Endodermal cell (in vitro differentiated cells): ENCODE data around the gene FAM118A. TPM values are rescaled to one million over a fixed set of nuclear protein-coding genes. Genes with fewer than 3 reads are reported as not detected.
A peak's percentile ranks its signal among the peaks of the same experiment; 100 is the strongest.

Experiments
- DNase-seq: peaks from one replicate; pipeline ENCODE4 v3.0.0-alpha.2; 2017
- H3K27ac ChIP-seq: 2 replicates; pipeline ENCODE4 v1.5.1; 2013; ENCODE audit warnings: mild to moderate bottlenecking, low read depth, low read length, moderate library complexity
- H3K27me3 ChIP-seq: 2 replicates; pipeline ENCODE4 v1.6.1; 2013; ENCODE audit warnings: mild to moderate bottlenecking, low read length, moderate library complexity; ENCODE audit not compliant: insufficient read depth, control insufficient read depth, poor library complexity, severe bottlenecking
- H3K36me3 ChIP-seq: 2 replicates; pipeline ENCODE4 v1.7.0; 2013; ENCODE audit warnings: mild to moderate bottlenecking, low read length, moderate library complexity; ENCODE audit not compliant: control insufficient read depth, insufficient read depth
- H3K4me1 ChIP-seq: one replicate; pipeline ENCODE4 v1.7.0; 2013; ENCODE audit warnings: low read length; ENCODE audit not compliant: control insufficient read depth, insufficient read depth
- H3K4me3 ChIP-seq: 2 replicates; pipeline ENCODE4 v1.5.1; 2013; ENCODE audit warnings: mild to moderate bottlenecking, low read length, moderate library complexity
- H3K9ac ChIP-seq: 2 replicates; pipeline ENCODE4 v1.6.1; 2013; ENCODE audit warnings: mild to moderate bottlenecking, low read length, moderate library complexity; ENCODE audit not compliant: poor library complexity, severe bottlenecking; ENCODE audit errors: extremely low read depth
- H3K9me3 ChIP-seq: 2 replicates; pipeline ENCODE4 v1.6.1; 2013; ENCODE audit warnings: mild to moderate bottlenecking, low read length, moderate library complexity; ENCODE audit not compliant: control insufficient read depth
- H3K27ac Mint-ChIP-seq: 2 replicates; pipeline ENCODE4 v1.8.0; 2020; ENCODE audit warnings: mixed read lengths
- H3K27me3 Mint-ChIP-seq: 2 replicates; pipeline ENCODE4 v1.8.0; 2021; ENCODE audit warnings: mild to moderate bottlenecking, mixed read lengths; ENCODE audit not compliant: insufficient read depth
- H3K36me3 Mint-ChIP-seq: 2 replicates; pipeline ENCODE4 v1.8.0; 2020; ENCODE audit warnings: low read depth, mixed read lengths
- H3K4me1 Mint-ChIP-seq: 2 replicates; pipeline ENCODE4 v1.8.0; 2020; ENCODE audit warnings: mixed read lengths
- H3K4me3 Mint-ChIP-seq: 2 replicates; pipeline ENCODE4 v1.8.0; 2020; ENCODE audit warnings: mild to moderate bottlenecking, moderate library complexity, mixed read lengths
- H3K9me3 Mint-ChIP-seq: 2 replicates; pipeline ENCODE4 v1.8.0; 2020; ENCODE audit warnings: mild to moderate bottlenecking, mixed read lengths
- CTCF ChIP-seq: fragments of 200-600 bp; sonication (generic); conservative IDR thresholded peaks from 2 replicates; pipeline ENCODE4 v1.5.0; 2021; ENCODE audit warnings: antibody characterized with exemption, mild to moderate bottlenecking
- WGBS, 2 experiments: methylation state at CpG; one replicate each; pipeline versions ENCODE4 v1.1.5 to v1.1.7; 2013; ENCODE audit warnings: missing lambda C conversion rate in 2 of 2, mixed read lengths in 1 of 2; ENCODE audit not compliant: insufficient coverage in 1 of 2, insufficient read length in 1 of 2; 5-methylcytosine and 5-hydroxymethylcytosine counted together
- total RNA-seq, 2 donors: library from RNA; stranded (reverse); fragmentation: NEBNext Ultra II Directional in 1 of 2; extraction: Animal tissue kit (Norgen Biotek cat#: 25700) in 1 of 2; gene quantifications; 2 replicates in 1 of 2; 3 replicates in 1 of 2; pipeline ENCODE4 v1.2.1, GENCODE V29; 2021

FAM118A gene
- total RNA-seq, 2 donors from 2014 or later = 46.3 to 143 TPM

DNA sequence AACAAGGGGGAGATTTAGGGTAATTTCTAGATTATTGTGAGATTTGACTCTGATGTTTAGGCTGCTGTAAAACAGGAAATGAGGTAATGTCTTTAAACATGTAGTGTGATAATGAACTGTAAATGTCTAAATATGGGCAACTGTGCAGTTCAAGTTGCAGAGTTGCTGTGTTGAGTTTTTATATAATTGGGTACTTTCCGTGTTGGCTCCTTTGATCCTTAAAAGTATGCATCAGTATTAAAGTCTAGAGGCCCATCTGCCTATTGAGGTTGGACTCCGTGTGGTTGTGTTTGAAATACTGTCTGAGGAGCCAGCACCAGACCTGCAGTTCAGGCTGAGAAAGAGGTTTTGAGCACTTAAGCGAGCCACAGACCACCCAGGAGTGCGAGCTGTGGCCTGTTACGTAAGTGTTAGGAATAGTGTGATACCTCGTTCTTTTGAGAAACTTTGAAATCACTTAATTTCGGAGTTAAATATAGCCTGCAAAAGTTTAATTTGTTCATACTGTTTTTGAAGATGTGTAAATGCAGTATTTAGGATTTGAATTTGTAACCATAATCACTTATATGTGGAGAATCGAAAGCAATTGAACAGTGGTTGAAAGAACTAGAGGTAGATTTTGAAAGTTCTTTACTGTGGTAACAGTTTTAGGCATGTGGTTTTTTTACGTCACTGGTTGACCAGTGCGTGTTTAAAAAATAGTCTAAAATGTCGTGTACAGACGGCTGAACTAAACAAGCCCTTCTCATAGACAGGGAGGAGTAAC is 9.0 kb downstream of the FAM118A start:
- peak overlapping the region; percentile 8 for H3K27ac Mint-ChIP-seq
- Histone ChIP-seq H3K9ac (no peak overlapping the region), H3K36me3 (peaks cover 52% of the 10 kb centered on the region), H3K27ac (no peak overlapping the region), H3K27me3 (no peaks in the 10 kb centered on the region), H3K4me3 (no peak overlapping the region), H3K9me3 (no peaks in the 10 kb centered on the region), H3K4me1 (peaks cover 21% of the 10 kb centered on the region)
- peaks cover 27% of the 10 kb centered on the region for H3K36me3 Mint-ChIP-seq
- TF ChIP-seq CTCF = no peak
- no peak for DNase-seq
- WGBS, 2 experiments = 92 to 96% methylated on average over 9 to 12 of the region's 12 CpGs
- no peaks in the 10 kb centered on the region for H3K9me3 Mint-ChIP-seq
- H3K4me1 Mint-ChIP-seq = peaks cover 43% of the 10 kb centered on the region
- no peak overlapping the region for H3K4me3 Mint-ChIP-seq
- no peaks in the 10 kb centered on the region for H3K27me3 Mint-ChIP-seq

DNA sequence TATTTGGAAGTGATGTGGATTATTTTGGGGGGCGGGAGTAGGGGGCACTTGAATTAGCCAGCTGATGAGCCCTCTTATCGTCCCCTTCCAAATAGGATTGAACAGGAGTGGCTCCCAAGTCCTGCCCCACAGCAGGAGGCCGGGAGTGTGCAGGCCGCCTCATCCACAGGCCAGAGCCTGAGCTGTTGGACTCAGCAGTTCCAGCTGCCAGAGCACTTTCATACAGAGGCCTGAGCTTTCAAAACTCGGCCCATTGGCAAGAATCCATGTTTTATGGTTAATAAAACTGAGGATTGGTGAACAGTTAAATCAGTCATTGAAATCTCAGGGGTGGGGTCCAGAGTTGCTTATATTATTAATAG is 9.6 kb downstream of the FAM118A start:
- Histone ChIP-seq H3K9me3 (no peaks in the 10 kb centered on the region), H3K36me3 (peaks cover 58% of the 10 kb centered on the region), H3K4me1 (peaks cover 21% of the 10 kb centered on the region), H3K9ac (no peak overlapping the region), H3K27ac (no peak overlapping the region), H3K4me3 (no peak overlapping the region), H3K27me3 (no peaks in the 10 kb centered on the region)
- no peak for DNase-seq
- no peak overlapping the region for H3K4me3 Mint-ChIP-seq
- no peak for TF ChIP-seq CTCF
- H3K9me3 Mint-ChIP-seq = no peaks in the 10 kb centered on the region
- 86 to 87% methylated on average over 1 to 5 of the region's 5 CpGs for WGBS, 2 experiments
- H3K27ac Mint-ChIP-seq = no peak overlapping the region
- no peaks in the 10 kb centered on the region for H3K27me3 Mint-ChIP-seq
- H3K36me3 Mint-ChIP-seq = peaks cover 33% of the 10 kb centered on the region
- H3K4me1 Mint-ChIP-seq = peaks cover 37% of the 10 kb centered on the region

DNA sequence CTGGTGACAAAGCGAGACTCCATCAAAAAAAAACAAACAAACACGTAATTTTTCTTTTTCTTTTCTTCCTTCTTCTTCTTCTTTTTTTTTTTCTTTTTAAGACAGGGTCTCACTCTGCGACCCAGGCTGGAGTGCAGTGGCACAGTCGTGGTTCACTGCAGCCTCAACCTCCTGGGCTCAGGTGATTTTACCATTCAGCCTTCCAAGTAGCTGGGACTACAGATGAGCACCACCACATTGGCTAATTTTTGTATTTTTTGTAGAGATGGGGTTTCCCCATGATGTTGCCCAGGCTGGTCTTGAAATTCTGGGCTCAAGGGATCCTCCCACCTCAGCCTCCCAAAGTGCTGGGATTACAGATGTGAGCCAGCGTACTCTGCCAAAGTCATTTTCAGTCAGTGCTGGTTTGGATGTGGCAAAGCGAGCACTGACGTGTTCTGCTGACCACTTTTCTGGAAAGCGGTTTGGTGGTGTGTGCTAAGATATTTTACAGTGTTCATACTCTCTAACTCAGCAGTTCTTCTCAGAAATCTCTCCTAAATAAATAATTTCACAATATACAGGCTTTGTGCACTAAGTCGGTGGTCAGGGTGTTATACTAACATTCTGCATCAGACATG is 10.7 kb downstream of the FAM118A start:
- H3K36me3 Mint-ChIP-seq = peaks cover 44% of the 10 kb centered on the region
- no peak overlapping the region for H3K27ac Mint-ChIP-seq
- no peaks in the 10 kb centered on the region for H3K9me3 Mint-ChIP-seq
- H3K4me3 Mint-ChIP-seq = no peak overlapping the region
- H3K27me3 ChIP-seq = no peaks in the 10 kb centered on the region
- no peak for TF ChIP-seq CTCF
- peaks cover 31% of the 10 kb centered on the region for H3K4me1 Mint-ChIP-seq
- no peaks in the 10 kb centered on the region for H3K9me3 ChIP-seq
- 92 to 96% methylated on average over 4 to 9 of the region's 9 CpGs for WGBS, 2 experiments
- H3K4me3 ChIP-seq = no peak overlapping the region
- H3K9ac ChIP-seq = no peak overlapping the region
- H3K27me3 Mint-ChIP-seq = no peaks in the 10 kb centered on the region
- H3K36me3 ChIP-seq = peaks cover 60% of the 10 kb centered on the region
- H3K27ac ChIP-seq = no peak overlapping the region
- DNase-seq = no peak
- H3K4me1 ChIP-seq = peaks cover 17% of the 10 kb centered on the region
